Measurements from ENCODE around the gene GRK6. TPM values are rescaled to one million over a fixed set of nuclear protein-coding genes. Genes with fewer than 3 reads are reported as not detected.

The GRK6 gene
- total RNA-seq, 1 experiment from 2014 or later: 75.2 TPM

DNA sequence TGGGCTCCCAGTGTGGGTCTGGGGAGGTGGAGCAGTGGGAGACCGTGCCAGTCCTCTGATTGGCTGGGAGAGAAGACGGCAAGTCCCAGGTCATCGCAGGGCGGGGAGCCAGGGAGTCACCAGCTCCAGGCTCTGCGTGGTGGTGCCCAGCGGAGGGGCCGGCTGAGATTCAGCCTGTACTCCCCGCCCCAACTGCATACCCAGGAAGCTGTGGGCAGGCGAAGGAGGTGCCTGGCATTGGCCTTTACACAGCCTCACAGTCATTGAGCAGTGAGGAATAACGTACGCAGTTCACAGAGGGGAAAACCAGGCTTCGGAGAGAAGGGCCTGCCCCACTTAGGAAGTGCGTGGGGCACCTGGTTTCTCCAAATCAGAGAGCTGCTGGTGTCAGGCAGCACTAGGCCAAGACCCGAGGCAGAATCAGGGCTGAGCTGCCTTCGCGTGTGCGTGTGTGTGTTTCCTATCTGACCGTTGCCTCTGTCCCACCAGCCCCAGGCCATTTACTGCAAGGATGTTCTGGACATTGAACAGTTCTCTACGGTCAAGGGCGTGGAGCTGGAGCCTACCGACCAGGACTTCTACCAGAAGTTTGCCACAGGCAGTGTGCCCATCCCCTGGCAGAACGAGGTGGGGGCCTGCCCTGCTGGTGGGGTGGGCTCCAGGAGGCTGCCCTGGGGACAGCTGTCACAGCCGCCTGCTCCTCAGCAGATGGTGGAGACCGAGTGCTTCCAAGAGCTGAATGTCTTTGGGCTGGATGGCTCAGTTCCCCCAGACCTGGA is 13.9 kb downstream of the GRK6 start:
- Histone ChIP-seq H2BK12ac (ENCODE audit: insufficient read length, low read depth, low read length) (no peak overlapping the region), H2BK5ac (ENCODE audit: insufficient read length, low read length) (no peak overlapping the region), H3K27me3 (ENCODE audit: insufficient read depth, low read length) (no peaks in the 10 kb centered on the region; the same call in 1 of the 2 replicates), H3K79me2 (ENCODE audit: insufficient read depth, low read length) (no peaks in the 10 kb centered on the region), H2BK120ac (ENCODE audit: low read depth, low read length, poor library complexity, severe bottlenecking) (no peak overlapping the region), H2AK5ac (ENCODE audit: insufficient read length, low read length) (no peak overlapping the region), H3K27ac (ENCODE audit: insufficient read length, low read depth, low read length) (no peak overlapping the region), H4K8ac (replicated peaks; ENCODE audit: insufficient read length, low read depth, low read length) (no peak overlapping the region), H2AFZ (ENCODE audit: low read length) (no peak overlapping the region), H3K4me2 (ENCODE audit: insufficient read depth, insufficient read length, low read length) (no peak overlapping the region), H3K9ac (ENCODE audit: extremely low read depth, insufficient read length, low read length) (no peak overlapping the region), H3K18ac (ENCODE audit: insufficient read length, low read depth, low read length) (no peak overlapping the region), H3K9me3 (ENCODE audit: control insufficient read depth, low read depth, low read length) (no peaks in the 10 kb centered on the region), H3K4me1 (ENCODE audit: insufficient read depth, low read length) (no peaks in the 10 kb centered on the region; the same call in 1 of the 2 replicates), H3K23ac (ENCODE audit: insufficient read length, low read depth, low read length) (no peak overlapping the region), H3K23me2 (ENCODE audit: insufficient read length, low read depth, low read length, poor library complexity, severe bottlenecking) (no peaks in the 10 kb centered on the region), H3T11ph (ENCODE audit: low read length) (no peak overlapping the region), H4K20me1 (ENCODE audit: control insufficient read depth, insufficient read depth, insufficient read length) (no peaks in the 10 kb centered on the region), H4K5ac (ENCODE audit: insufficient read length, low read depth, low read length) (no peak overlapping the region), H3K4ac (ENCODE audit: low read depth, low read length) (no peak overlapping the region), H3K79me1 (ENCODE audit: insufficient read depth, low read depth, low read length, poor library complexity, severe bottlenecking) (no peaks in the 10 kb centered on the region), H3K56ac (ENCODE audit: insufficient read length, low read depth, low read length) (no peak overlapping the region), H3K14ac (ENCODE audit: insufficient read depth, low read length) (no peak overlapping the region), H2BK15ac (ENCODE audit: low read depth, low read length) (no peak overlapping the region), H4K91ac (ENCODE audit: insufficient read length, low read depth, low read length) (no peak overlapping the region), H2BK20ac (ENCODE audit: low read depth, low read length, poor library complexity, severe bottlenecking) (no peak overlapping the region)
- TF ChIP-seq, protein P1, sequence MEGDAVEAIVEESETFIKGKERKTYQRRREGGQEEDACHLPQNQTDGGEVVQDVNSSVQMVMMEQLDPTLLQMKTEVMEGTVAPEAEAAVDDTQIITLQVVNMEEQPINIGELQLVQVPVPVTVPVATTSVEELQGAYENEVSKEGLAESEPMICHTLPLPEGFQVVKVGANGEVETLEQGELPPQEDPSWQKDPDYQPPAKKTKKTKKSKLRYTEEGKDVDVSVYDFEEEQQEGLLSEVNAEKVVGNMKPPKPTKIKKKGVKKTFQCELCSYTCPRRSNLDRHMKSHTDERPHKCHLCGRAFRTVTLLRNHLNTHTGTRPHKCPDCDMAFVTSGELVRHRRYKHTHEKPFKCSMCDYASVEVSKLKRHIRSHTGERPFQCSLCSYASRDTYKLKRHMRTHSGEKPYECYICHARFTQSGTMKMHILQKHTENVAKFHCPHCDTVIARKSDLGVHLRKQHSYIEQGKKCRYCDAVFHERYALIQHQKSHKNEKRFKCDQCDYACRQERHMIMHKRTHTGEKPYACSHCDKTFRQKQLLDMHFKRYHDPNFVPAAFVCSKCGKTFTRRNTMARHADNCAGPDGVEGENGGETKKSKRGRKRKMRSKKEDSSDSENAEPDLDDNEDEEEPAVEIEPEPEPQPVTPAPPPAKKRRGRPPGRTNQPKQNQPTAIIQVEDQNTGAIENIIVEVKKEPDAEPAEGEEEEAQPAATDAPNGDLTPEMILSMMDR (conservative IDR thresholded peaks at IDR 0.05): no peak
- peak overlapping the region in 1 of 3 experiments; percentile 19; a peak in 1 of 7 replicates for H3K27ac Mint-ChIP-seq
- WGBS (ENCODE audit: extremely low coverage, insufficient read length, low lambda C conversion rate): no CpG with 5 or more reads among the region's 24 CpGs
- H3K4me1 Mint-ChIP-seq: peaks cover 27 to 37% of the 10 kb centered on the region in 2 experiments
- peaks cover 24 to 56% (median 50%) of the 10 kb centered on the region in 3 experiments for H3K36me3 Mint-ChIP-seq (ENCODE audit: insufficient read depth in 1 of 3, low read depth in 3 of 3)
- H3K9me3 Mint-ChIP-seq: peaks cover 0 to 3% of the 10 kb centered on the region in 2 experiments; a peak in 1 of 5 replicates
- no peak overlapping the region for H3K4me3 Mint-ChIP-seq
- peak; percentile 62 for DNase-seq
- H3K27me3 Mint-ChIP-seq (ENCODE audit: low read depth): peaks cover 9% of the 10 kb centered on the region
